ENCODE measurements around the gene ITIH4. TPM values are rescaled to one million over a fixed set of nuclear protein-coding genes. Genes with fewer than 3 reads are reported as not detected.
A peak's percentile ranks its signal among the peaks of the same experiment; 100 is the strongest.

The ITIH4 gene
- total and polyA plus RNA-seq, 2 of the 13 experiments (the other 11 are each of a cell fraction or from before 2014, with no cell fraction given) = 2.7 to 5.3 TPM

GRCh38 chr3:52845157-52845556, 14.7 kb upstream of the ITIH4 start (continued):
- TF ChIP-seq PAXIP1 (CRISPR knock-in tag; conservative IDR thresholded peaks at IDR 0.05) = peak; percentile 34
- no peak for TF ChIP-seq ZNF230 (CRISPR knock-in tag; IDR thresholded peaks at IDR 0.05)
- TF ChIP-seq MAF1 (CRISPR knock-in tag; IDR thresholded peaks at IDR 0.05; ENCODE audit: borderline replicate concordance) = no peak
- TF ChIP-seq HNRNPK (IDR thresholded peaks at IDR 0.05; ENCODE audit: low read depth, low read length, poor library complexity, severe bottlenecking) = no peak
- TF ChIP-seq ZNF720 (CRISPR knock-in tag; IDR thresholded peaks at IDR 0.05) = no peak
- TF ChIP-seq FUBP1 (CRISPR knock-in tag; IDR thresholded peaks at IDR 0.05; ENCODE audit: borderline replicate concordance) = no peak
- TF ChIP-seq ZNF556 (CRISPR knock-in tag; IDR thresholded peaks at IDR 0.05; ENCODE audit: borderline replicate concordance) = no peak
- TF ChIP-seq GTF2F1 (IDR thresholded peaks at IDR 0.05; ENCODE audit: low read length) = no peak
- no peak for TF ChIP-seq BORCS8-MEF2B (CRISPR knock-in tag; IDR thresholded peaks at IDR 0.05)
- no peak for TF ChIP-seq NFKBIZ (CRISPR knock-in tag; IDR thresholded peaks at IDR 0.05)
- TF ChIP-seq MXD4 (CRISPR knock-in tag; IDR thresholded peaks at IDR 0.05) = no peak
- no peak for TF ChIP-seq PAF1 (CRISPR knock-in tag; IDR thresholded peaks at IDR 0.05)
- no peak for TF ChIP-seq AGO2 (optimal IDR thresholded peaks at IDR 0.05; ENCODE audit: low read depth, low read length)
- TF ChIP-seq STAT5B (CRISPR knock-in tag; IDR thresholded peaks at IDR 0.05) = no peak
- no peak for TF ChIP-seq ZKSCAN8 (CRISPR knock-in tag; IDR thresholded peaks at IDR 0.05; ENCODE audit: borderline replicate concordance)
- no peak for TF ChIP-seq ZNF607 (CRISPR knock-in tag; IDR thresholded peaks at IDR 0.05; ENCODE audit: borderline replicate concordance)
- TF ChIP-seq FOXO1 (CRISPR knock-in tag; IDR thresholded peaks at IDR 0.05) = peak; percentile 28; the same call in 1 of the 2 replicates
- TF ChIP-seq HES4 (CRISPR knock-in tag; IDR thresholded peaks at IDR 0.05; ENCODE audit: borderline replicate concordance) = no peak
- no peak for TF ChIP-seq ZNF891 (CRISPR knock-in tag; IDR thresholded peaks at IDR 0.05)
- TF ChIP-seq ZNF136 (CRISPR knock-in tag; IDR thresholded peaks at IDR 0.05; ENCODE audit: low read depth) = no peak
- no peak for TF ChIP-seq GATA4 (IDR thresholded peaks at IDR 0.05; ENCODE audit: borderline replicate concordance, low read depth)
- no peak for TF ChIP-seq ZNF253 (CRISPR knock-in tag; IDR thresholded peaks at IDR 0.05; ENCODE audit: borderline replicate concordance)
- no peak for TF ChIP-seq ZNF225 (CRISPR knock-in tag; IDR thresholded peaks at IDR 0.05)
- no peak for TF ChIP-seq ZNF614 (CRISPR knock-in tag; IDR thresholded peaks at IDR 0.05; ENCODE audit: borderline replicate concordance)
- no peak for TF ChIP-seq SIX1 (CRISPR knock-in tag; IDR thresholded peaks at IDR 0.05; ENCODE audit: borderline replicate concordance)
- TF ChIP-seq ZNF441 (CRISPR knock-in tag; IDR thresholded peaks at IDR 0.05; ENCODE audit: borderline replicate concordance) = no peak
- TF ChIP-seq ATAD3A (CRISPR knock-in tag; IDR thresholded peaks at IDR 0.05) = no peak
- no peak for TF ChIP-seq ZNF775 (CRISPR knock-in tag; IDR thresholded peaks at IDR 0.05; ENCODE audit: borderline replicate concordance)
- TF ChIP-seq ZNF850 (CRISPR knock-in tag; conservative IDR thresholded peaks at IDR 0.05) = no peak

Measured in HepG2 (cell line).